Caco-2 (cell line): ENCODE results near the gene RSRC1. TPM values are rescaled to one million over a fixed set of nuclear protein-coding genes. Genes with fewer than 3 reads are reported as not detected.

Experiments used
- BruUV-seq: library from RNA; stranded (reverse); fragments of 400-500 nt; replicated peaks from 2 replicates; lab custom pipeline; 2021; lab: Mats Ljungman, UMichigan
- CTCF ChIA-PET: fragments of 300-600 bp; sonication (Branson Sonifier 250); formaldehyde crosslinking; loops from one replicate; lab custom pipeline; 2022; ENCODE audit warnings: antibody characterized with exemption; lab: Charles Lee
- POLR2A ChIA-PET: fragments of 300-600 bp; sonication (Branson Sonifier 250); formaldehyde crosslinking; loops from one replicate; lab custom pipeline; 2022; ENCODE audit warnings: antibody characterized with exemption; lab: Charles Lee
- DNase-seq, 2 experiments: peaks; one replicate each; pipeline versions ENCODE4 v3.0.0 to v3.0.0-alpha.2; 2020 to 2022
- H3K27me3 ChIP-seq: replicated peaks from 2 replicates; pipeline ENCODE4 v1.6.0; 2011; ENCODE audit warnings: low read length; ENCODE audit not compliant: control insufficient read depth, insufficient read depth
- H3K36me3 ChIP-seq: 2 replicates; pipeline ENCODE4 v1.5.1; 2011; ENCODE audit warnings: low read length; ENCODE audit not compliant: control insufficient read depth, insufficient read depth
- H3K4me1 ChIP-seq: fragments of 250-450 bp; sonication (Bioruptor Pico); 2 replicates; pipeline ENCODE4 v1.5.1; 2020; ENCODE audit warnings: mild to moderate bottlenecking
- H3K4me3 ChIP-seq: 2 replicates; pipeline ENCODE4 v1.5.1; 2011; ENCODE audit warnings: low read depth, mild to moderate bottlenecking, control low read depth, low read length
- H3K9me3 ChIP-seq: fragments of 250-450 bp; sonication (Bioruptor Pico); 2 replicates; pipeline ENCODE4 v1.5.1; 2020; ENCODE audit warnings: mild to moderate bottlenecking, moderate library complexity
- H3K27ac Mint-ChIP-seq: one replicate; pipeline ENCODE4 v1.8.0; 2022; ENCODE audit warnings: mixed read lengths; ENCODE audit not compliant: unreplicated experiment
- H3K27me3 Mint-ChIP-seq: one replicate; pipeline ENCODE4 v1.8.0; 2022; ENCODE audit warnings: mixed read lengths; ENCODE audit not compliant: insufficient read depth, unreplicated experiment
- H3K36me3 Mint-ChIP-seq: one replicate; pipeline ENCODE4 v1.8.0; 2022; ENCODE audit warnings: mild to moderate bottlenecking, mixed read lengths; ENCODE audit not compliant: insufficient read depth, unreplicated experiment
- H3K4me1 Mint-ChIP-seq: one replicate; pipeline ENCODE4 v1.8.0; 2022; ENCODE audit warnings: low read depth, mixed read lengths; ENCODE audit not compliant: unreplicated experiment
- H3K4me3 Mint-ChIP-seq: one replicate; pipeline ENCODE4 v1.8.0; 2022; ENCODE audit warnings: mild to moderate bottlenecking, moderate library complexity, mixed read lengths; ENCODE audit not compliant: unreplicated experiment
- H3K9me3 Mint-ChIP-seq: one replicate; pipeline ENCODE4 v1.8.0; 2022; ENCODE audit warnings: mixed read lengths; ENCODE audit not compliant: unreplicated experiment
- CTCF ChIP-seq, 2 experiments: fragments of 200-600 bp in 1 of 2; IDR thresholded peaks; 1 replicate in 1 of 2; 2 replicates in 1 of 2; pipeline versions ENCODE4 v1.5.1 to v1.8.0; 2011 to 2022; ENCODE audit warnings: antibody characterized with exemption in 1 of 2, control low read depth in 1 of 2, inconsistent platforms in 1 of 2, low read depth in 1 of 2, low read length in 1 of 2, mild to moderate bottlenecking in 1 of 2, moderate library complexity in 1 of 2; ENCODE audit not compliant: insufficient read depth in 1 of 2, severe bottlenecking in 1 of 2, unreplicated experiment in 1 of 2
- intact Hi-C: fragments of 100-400 bp; cut with micrococcal nuclease; formaldehyde crosslinking; loops from one replicate; pipeline ENCODE4 v1.10.0; 2022; ENCODE audit not compliant: unreplicated experiment
- total RNA-seq: library from RNA; stranded (reverse); gene quantifications from 2 replicates; pipeline ENCODE4 v1.2.3, GENCODE V29; 2022

The RSRC1 gene
- total RNA-seq, 1 experiment from 2014 or later = 38.4 TPM

GRCh38 chr3:158403013-158403412, 293.1 kb downstream of the RSRC1 start:
- no peak for DNase-seq
- peaks cover 4% of the 10 kb centered on the region for H3K4me1 ChIP-seq
- no peaks in the 10 kb centered on the region for H3K36me3 ChIP-seq
- H3K27me3 ChIP-seq = no peaks in the 10 kb centered on the region
- Mint-ChIP-seq H3K27ac (no peak overlapping the region), H3K4me1 (no peaks in the 10 kb centered on the region), H3K9me3 (no peaks in the 10 kb centered on the region), H3K36me3 (no peaks in the 10 kb centered on the region), H3K4me3 (no peak overlapping the region), H3K27me3 (no peaks in the 10 kb centered on the region)
- TF ChIP-seq CTCF (IDR thresholded peaks at IDR 0.05; ENCODE audit: insufficient read depth in 1 of 2, low read depth in 1 of 2, low read length in 1 of 2, severe bottlenecking in 1 of 2, unreplicated experiment in 1 of 2) = no peak
- ChIA-PET POLR2A (no interaction called here), CTCF (no interaction called here)
- intact Hi-C loops = no loop called here
- H3K9me3 ChIP-seq = no peaks in the 10 kb centered on the region
- no TSS peak for BruUV-seq
- H3K4me3 ChIP-seq = no peak overlapping the region

- Mint-ChIP-seq H3K36me3 (no peaks in the 10 kb centered on the region), H3K4me3 (no peak overlapping the region), H3K27me3 (no peaks in the 10 kb centered on the region), H3K9me3 (no peaks in the 10 kb centered on the region), H3K4me1 (no peaks in the 10 kb centered on the region), H3K27ac (no peak overlapping the region)
- peaks cover 6% of the 10 kb centered on the region for H3K4me1 ChIP-seq
- no peak overlapping the region for H3K4me3 ChIP-seq
- ChIA-PET POLR2A (no interaction called here), CTCF (no interaction called here)
- intact Hi-C loops = no loop called here
- H3K9me3 ChIP-seq = no peaks in the 10 kb centered on the region
- H3K27me3 ChIP-seq = no peaks in the 10 kb centered on the region
- no peaks in the 10 kb centered on the region for H3K36me3 ChIP-seq
- TF ChIP-seq CTCF (IDR thresholded peaks at IDR 0.05; ENCODE audit: insufficient read depth in 1 of 2, low read depth in 1 of 2, low read length in 1 of 2, severe bottlenecking in 1 of 2, unreplicated experiment in 1 of 2) = no peak
- BruUV-seq = no TSS peak
- no peak for DNase-seq
These were observed 294.3 kb downstream of the RSRC1 start for GRCh38 chr3:158404131-158404718.

GRCh38 chr3:158405507-158405906, 295.6 kb downstream of the RSRC1 start:
- Mint-ChIP-seq H3K4me3 (no peak overlapping the region), H3K4me1 (no peaks in the 10 kb centered on the region), H3K27me3 (no peaks in the 10 kb centered on the region), H3K9me3 (no peaks in the 10 kb centered on the region), H3K36me3 (no peaks in the 10 kb centered on the region), H3K27ac (no peak overlapping the region)
- intact Hi-C loops = no loop called here
- TF ChIP-seq CTCF (IDR thresholded peaks at IDR 0.05; ENCODE audit: insufficient read depth in 1 of 2, low read depth in 1 of 2, low read length in 1 of 2, severe bottlenecking in 1 of 2, unreplicated experiment in 1 of 2) = no peak
- no peak overlapping the region for H3K4me3 ChIP-seq
- ChIA-PET POLR2A (no interaction called here), CTCF (no interaction called here)
- no peaks in the 10 kb centered on the region for H3K36me3 ChIP-seq
- no peaks in the 10 kb centered on the region for H3K27me3 ChIP-seq
- no peaks in the 10 kb centered on the region for H3K9me3 ChIP-seq
- no peak for DNase-seq
- peaks cover 6% of the 10 kb centered on the region for H3K4me1 ChIP-seq
- BruUV-seq = no TSS peak
